NCI-H2029 (cell line): ENCODE data around the gene TNFRSF13B.
"Not testable (repeated sequence)": the region's sequence is repeated elsewhere in the genome, so short reads cannot be mapped to it uniquely, and the experiment has no call there.

ENCODE experiments used
- DNase-seq: peaks from one replicate; lab custom pipeline; 2025; lab: John Stamatoyannopoulos, UW

TNFRSF13B gene

GRCh38 chr17:16971458-16972338 lies at the start of gene TNFRSF13B:
TNFRSF13B (minus strand) TSS chr17:16972118; CDS start chr17:16972075, 43 bp downstream.
- no peak for DNase-seq

DNA sequence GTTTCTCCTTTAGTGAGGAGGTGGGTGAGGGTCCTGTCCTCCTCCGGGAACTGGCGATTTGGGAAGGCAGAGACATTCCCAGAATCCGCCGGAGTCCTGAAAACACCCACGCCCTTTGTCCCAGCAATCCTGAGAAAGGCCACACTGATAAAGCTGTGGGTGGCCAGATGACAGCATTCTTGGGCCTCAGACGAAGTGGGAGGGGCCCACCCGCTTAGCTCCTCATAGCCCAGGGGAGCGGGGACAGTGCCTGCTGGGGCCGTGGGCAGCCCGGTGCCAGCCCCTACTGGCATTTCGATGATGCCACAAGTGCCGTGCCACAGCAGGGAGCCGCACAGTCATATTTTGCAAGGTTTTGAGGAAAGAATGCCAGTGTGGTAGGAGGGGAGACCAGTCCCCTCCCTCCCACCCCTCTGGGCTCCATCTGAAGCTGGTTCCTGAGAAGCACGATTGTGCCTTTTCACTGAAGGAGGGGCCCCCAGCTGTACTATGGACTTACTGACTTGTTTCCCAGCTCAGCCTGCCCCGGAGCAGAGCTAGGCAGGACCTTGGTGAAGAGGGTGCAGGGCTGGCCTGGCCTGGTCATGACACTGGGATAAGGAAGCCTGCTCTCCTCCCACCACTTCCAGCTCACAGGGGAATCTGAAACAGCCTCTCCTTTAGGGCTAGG lies 49.4 kb upstream of the TNFRSF13B start:
- DNase-seq: no peak

GRCh38 chr17:17020821-17021193 lies 48.9 kb upstream of the TNFRSF13B start:
- no peak for DNase-seq

DNA sequence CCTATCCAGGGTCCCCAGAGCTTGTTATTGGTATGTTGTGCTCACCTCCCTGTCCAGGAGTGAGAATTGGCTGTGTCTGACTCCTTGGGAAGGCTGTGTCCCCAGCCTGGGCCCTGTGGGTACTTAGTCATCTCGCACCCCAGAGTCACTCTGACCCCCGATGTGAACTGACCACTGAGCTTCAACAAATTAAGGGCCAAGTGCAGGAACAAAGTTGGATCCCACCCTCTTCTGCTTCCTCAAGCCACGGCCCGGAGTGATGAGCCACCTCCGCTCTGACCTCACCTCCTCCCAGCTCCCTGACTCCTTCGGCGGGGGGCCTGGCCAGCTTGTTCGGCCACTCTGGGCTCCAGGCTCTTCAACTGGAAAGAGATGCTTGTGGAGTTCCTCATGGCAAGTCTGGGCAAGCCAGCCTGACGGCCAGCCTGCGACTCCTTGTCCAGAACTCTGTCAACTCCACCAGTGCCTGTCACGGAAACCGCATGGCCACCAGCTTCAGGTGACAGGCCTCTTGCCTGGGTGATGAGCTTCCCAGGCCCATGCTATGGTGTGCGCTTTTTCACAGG lies 48.1 kb upstream of the TNFRSF13B start:
- DNase-seq: no peak

GRCh38 chr17:17019430-17019762 lies 47.5 kb upstream of the TNFRSF13B start:
- DNase-seq: no peak

DNA sequence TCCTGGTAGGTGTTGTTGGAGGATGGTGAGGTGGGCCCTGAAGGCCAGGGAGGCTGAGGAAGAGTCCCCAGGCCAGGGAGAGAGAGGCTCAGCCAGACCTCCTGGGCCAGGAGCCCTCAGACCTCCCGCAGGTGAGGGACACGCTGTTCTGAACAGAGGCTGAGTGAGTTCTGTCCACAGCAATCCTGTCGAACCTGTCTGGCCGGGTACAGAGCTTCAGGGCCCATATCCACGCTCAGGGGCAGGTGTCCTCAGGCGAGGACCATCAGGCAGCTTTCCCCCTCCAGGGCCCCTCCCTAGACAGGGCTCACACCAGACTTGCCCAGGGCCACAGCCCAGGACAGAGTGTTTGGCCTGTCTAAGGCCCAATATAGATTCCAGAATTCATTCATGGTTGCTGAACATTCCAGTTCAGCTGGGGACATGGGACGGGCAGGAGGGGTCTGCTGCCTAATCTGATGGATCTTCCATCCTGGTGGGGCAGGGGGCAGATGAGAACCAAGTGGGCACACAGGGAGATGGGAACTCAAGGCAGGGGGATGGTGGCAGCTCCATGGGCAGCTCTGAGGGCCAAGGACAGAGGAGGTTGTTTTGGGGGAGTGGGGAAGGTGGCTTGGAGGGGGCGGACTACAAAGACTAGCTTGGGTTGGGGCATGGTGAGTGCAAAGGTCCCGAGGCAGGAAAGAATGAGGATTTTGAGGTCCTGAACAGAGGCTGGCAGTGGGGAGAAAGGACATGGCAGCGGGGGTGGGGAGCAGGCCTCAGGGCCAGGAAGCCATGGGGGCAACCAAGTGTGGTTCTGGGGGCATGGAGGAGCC lies 46.9 kb upstream of the TNFRSF13B start:
- DNase-seq: no peak

DNA sequence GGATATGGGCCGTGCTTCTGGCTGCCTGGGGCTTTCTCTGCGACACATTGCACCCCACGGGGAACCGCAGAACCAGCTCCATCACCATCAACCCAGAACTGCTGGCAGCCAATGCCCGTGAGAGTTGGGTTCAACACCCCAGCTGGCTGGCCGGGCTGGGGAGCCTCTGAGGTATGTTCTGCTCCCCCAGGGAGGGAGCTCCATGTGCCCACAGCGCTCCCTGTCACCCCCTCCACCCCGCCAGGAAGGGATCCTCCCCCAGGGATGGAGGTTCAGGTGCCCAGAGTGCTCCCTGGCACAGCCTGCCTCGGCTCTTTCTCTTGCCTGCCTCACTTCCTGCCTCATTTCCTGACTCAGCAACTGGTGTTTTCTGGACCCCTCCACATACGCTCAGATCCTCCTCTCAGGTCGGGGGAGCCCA lies 46.1 kb upstream of the TNFRSF13B start:
- DNase-seq: no peak

GRCh38 chr17:17017343-17018014 lies 45.6 kb upstream of the TNFRSF13B start:
- no peak for DNase-seq

GRCh38 chr17:17016199-17017197 lies 44.6 kb upstream of the TNFRSF13B start:
- not testable (repeated sequence) for DNase-seq

DNA sequence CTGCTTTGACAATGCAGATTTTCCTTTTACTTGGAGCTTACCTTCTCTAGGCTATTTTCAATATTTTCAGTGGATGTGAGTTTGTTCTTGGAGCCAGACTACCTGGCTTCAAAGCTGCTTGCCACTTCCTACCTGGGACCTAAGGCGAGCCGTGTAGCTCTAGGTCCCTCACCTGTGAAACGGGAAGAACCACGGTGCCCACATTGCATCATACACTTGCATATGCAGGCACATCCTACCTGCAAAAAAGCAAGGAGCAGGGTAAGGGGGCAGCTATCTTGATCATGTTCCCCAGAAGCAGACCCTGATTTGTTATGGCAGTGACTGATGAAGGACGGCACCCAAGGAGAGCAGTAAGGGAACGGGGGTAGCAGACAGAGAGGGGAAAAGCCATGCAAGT lies 43.3 kb upstream of the TNFRSF13B start:
- DNase-seq: no peak

GRCh38 chr17:17014748-17015124 lies 42.8 kb upstream of the TNFRSF13B start:
- DNase-seq: not testable (repeated sequence)

GRCh38 chr17:17013828-17014747 lies 42.2 kb upstream of the TNFRSF13B start:
- not testable (repeated sequence) for DNase-seq

DNA sequence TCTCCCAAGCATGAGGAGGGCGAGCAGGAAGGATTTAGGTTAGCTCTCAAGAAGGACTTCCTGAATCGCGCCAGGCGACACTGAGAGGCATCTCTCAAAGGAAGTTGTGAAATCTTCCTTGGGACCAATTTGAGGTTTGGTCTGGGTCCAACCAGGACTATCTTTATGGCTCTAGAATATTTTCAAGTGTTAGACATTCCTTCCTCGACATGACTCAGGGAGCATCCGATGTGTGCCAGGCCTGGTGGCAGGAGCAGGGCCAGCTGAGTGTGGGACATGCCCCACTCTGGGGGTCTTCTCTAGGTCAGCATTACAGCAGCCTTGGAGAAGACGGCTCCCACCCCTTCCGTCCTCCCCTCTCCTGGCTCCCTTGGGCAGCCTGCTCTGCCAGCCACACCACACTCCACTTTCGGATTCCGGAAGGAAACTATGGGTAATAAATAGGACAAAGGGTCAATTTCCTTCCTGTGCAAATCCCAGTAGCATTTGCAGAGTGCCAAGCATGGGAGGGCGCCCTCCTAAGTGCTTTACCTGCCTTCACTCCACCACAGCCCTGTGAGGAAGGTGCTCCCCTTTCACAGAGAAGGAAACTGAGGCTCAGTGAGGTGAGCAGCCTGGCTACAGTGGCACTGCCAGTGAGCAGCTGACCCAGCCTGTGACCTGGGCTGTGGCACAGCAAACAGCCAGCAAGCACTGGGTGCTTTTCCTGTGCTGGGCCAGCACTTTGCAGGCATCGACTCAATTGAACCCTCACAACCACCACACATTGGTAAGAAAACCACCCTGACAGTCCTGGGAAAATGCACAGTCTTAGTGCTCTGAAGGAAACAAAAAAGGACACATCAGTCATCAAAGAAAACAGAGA lies 39.4 kb upstream of the TNFRSF13B start:
- not testable (repeated sequence) for DNase-seq

GRCh38 chr17:17010545-17011034 lies 38.7 kb upstream of the TNFRSF13B start:
- DNase-seq: not testable (repeated sequence)

- not testable (repeated sequence) for DNase-seq
These were observed 38.1 kb upstream of the TNFRSF13B start for GRCh38 chr17:17009972-17010371.

DNA sequence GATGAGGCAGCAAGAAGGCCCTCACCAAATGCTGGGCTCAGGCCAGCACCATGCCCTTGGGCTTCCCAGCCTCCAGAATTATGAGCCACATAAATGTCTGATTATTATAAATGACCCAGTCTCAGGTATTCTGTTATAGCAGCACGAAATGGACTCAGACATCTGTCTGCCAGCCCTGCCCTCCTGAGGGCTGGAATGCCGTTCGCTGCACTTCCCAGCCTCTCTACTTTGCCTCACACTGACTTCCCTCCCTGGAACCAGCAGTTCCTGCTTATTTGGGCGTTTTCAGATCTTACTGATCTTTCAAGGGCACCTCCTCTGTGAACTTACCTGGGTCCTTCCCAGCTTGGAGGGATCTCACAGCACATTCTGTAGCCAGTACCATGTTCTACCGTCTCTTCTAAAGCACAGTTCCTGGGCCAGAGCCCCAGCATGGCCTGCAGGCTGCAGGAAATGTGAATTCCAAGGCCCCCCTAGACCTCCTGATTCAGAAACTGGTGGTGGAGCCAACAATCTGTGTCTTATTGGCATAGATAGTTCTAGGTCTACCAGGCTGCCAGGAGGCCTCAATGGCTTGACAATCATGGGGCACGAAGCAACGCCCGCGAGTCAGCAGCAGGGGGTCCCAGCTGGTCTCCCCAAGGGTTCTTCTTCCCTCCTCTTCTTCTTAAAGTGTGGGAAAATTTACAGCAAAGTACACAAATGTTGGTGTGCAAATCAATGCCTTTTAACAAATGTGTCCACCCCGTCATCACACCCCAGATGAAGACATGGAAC lies 36.9 kb upstream of the TNFRSF13B start:
- not testable (repeated sequence) for DNase-seq

DNA sequence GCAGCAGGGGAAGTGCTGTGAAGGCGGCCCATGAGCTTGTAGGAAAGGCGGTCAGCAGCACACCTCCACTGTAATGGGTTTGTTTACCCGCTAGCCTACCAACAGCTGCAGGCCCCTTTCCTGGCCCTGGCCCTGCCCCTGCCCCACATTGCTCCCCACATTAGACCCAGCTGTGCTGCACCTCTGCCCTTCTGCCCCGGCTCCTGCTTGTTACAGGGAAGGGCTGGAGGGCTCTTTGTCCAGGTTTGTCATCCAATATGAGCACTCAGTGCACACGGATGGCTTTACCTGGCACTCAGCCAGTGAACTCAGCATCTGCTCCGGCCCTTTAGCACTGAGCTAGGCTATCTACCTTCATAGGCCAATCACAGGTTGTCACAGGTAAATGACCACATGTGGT lies 36.0 kb upstream of the TNFRSF13B start:
- DNase-seq: not testable (repeated sequence)
